ENCODE data around the gene FAM187B. TPM values are rescaled to one million over a fixed set of nuclear protein-coding genes. Genes with fewer than 3 reads are reported as not detected.

Gene FAM187B
- total and polyA plus RNA-seq, 3 donors from 2014 or later = 18.4 to 105 (median 79.2) TPM

DNA sequence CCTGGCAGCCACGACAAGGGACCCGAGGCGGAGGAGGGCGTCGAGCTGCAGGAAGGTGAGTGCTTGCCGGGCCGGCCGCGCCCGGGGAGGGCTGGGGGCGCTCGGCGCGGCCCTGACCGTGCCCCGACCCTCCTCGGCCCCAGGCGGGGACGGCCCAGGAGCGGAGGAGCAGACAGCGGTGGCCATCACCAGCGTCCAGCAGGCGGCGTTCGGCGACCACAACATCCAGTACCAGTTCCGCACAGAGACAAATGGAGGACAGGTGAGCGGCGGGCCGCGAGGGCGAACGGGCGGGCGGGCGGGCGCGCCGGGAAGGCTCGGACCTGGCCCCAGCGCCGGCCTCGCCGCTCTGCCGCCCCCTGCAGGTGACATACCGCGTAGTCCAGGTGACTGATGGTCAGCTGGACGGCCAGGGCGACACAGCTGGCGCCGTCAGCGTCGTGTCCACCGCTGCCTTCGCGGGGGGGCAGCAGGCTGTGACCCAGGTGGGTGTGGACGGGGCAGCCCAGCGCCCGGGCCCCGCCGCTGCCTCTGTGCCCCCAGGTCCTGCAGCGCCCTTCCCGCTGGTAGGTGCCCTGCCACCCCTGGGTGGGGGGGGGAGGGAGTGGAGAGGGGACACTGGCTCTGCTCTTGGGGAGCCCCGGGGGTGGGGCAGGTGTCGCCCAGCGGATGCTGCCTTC lies 41.0 kb upstream of the FAM187B start:
- 0 to 3% methylated on average over 4 to 51 of the region's 66 CpGs for WGBS, 2 donors
- Histone ChIP-seq H3K4me3 (peak overlapping the region; percentile 62 to 82), H3K4me1 (peaks cover 32% of the 10 kb centered on the region), H3K27me3 (no peaks in the 10 kb centered on the region), H3K9me3 (no peaks in the 10 kb centered on the region), H3K36me3 (ENCODE audit: low read depth, missing control alignments) (no peaks in the 10 kb centered on the region), H3K27ac (peak overlapping the region; percentile 84 to 98)
- DNase-seq = peak; percentile 89
- intact Hi-C loops (cut with DNase I; ENCODE audit: low total_unique reads) = no loop called here
- no peak for TF ChIP-seq POLR2A (IDR thresholded peaks at IDR 0.05)
- TF ChIP-seq, protein P1, sequence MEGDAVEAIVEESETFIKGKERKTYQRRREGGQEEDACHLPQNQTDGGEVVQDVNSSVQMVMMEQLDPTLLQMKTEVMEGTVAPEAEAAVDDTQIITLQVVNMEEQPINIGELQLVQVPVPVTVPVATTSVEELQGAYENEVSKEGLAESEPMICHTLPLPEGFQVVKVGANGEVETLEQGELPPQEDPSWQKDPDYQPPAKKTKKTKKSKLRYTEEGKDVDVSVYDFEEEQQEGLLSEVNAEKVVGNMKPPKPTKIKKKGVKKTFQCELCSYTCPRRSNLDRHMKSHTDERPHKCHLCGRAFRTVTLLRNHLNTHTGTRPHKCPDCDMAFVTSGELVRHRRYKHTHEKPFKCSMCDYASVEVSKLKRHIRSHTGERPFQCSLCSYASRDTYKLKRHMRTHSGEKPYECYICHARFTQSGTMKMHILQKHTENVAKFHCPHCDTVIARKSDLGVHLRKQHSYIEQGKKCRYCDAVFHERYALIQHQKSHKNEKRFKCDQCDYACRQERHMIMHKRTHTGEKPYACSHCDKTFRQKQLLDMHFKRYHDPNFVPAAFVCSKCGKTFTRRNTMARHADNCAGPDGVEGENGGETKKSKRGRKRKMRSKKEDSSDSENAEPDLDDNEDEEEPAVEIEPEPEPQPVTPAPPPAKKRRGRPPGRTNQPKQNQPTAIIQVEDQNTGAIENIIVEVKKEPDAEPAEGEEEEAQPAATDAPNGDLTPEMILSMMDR (IDR thresholded peaks at IDR 0.05) = peak; percentile 43 to 78 (median 72)

DNA sequence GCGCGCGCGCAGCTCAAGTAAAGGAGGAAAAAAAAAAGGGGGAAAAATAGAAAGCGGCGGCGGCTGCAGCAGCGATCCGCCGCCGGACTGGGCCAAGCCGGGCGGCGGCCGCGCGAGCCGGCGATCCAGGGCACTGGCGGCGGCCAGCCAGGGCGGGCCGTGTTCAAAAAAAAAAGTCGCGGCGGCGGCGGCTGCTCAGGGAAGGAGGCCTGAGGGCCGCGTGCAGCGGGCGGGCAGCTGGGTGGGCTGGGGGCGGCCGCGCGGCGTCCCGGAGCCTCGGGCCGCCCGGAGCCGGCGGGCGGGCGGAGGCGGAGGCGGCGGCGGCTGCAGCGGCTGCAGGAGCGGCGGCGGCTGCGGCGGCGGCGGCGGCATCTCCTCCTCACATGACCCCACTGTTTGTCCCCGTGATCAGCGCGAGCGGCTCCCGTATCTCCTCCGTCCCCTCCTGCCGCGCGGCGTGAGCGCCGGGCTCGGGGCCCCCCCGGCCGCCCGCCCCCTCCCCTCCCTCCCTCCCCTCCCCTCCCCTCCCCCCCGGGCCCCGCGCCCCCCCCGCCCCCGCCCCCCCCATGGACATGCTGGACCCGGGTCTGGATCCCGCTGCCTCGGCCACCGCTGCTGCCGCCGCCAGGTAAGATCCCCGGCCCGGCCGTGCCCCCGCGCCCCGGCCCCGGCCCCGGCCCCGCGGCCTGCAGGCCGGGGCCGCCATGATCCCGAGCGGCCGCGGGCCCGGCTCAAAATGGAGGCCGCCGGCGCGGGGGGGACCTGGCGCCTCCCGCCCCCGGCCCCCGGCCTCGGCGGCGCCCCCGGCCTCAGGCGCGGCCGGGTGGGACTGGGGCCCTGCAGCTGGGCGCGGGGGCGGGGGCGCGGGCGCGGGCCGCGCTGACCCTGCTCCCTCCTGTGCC lies 40.2 kb upstream of the FAM187B start, which contains the start of gene USF2:
Gene USF2 (plus strand): TSS at position 427 of the 902 bp plus-strand sequence. CDS start 140 bp downstream, at position 567.
- Histone ChIP-seq H3K4me1 (peaks cover 32% of the 10 kb centered on the region), H3K27ac (peak within 1 kb of the TSS; percentile 84 to 98)
- intact Hi-C loops (cut with DNase I; ENCODE audit: low total_unique reads) = no loop called here

DNA sequence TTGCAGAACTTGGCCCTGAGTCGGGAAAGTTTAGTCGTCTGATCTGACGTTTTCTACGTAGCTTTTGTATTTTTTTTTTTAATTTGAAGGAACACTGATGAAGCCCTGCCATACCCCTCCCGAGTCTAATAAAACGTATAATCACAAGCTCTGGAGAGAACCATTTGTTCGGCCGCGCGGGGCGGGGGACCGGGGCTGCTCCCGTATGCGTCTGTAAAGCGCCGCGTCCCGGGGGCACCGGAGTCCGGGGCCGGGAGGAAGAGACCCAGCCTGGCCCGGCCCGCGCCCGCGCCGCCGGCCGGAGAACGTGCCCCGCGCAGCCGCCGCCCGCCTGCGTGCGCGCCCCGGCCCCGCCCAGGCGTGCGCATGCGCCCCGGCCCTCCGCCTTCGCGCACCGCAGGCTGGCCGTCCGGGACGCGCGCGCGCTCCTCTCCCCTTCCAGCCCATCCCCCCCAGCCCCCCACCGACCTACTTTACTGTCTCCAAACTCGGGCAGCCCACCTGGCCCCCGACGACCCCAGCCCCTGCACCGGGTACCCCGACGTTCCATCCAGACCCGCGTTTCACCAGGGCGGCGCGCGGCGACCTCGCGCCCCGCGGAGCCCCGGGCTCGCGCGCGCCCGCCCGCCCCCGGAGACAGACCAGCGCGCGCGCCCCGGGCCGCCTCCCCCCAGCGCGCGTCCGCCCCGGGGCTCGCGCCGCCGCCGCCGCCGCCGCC lies 39.4 kb upstream of the FAM187B start:
- Histone ChIP-seq H3K27ac (peak overlapping the region; percentile 68 to 98), H3K27me3 (no peaks in the 10 kb centered on the region), H3K36me3 (ENCODE audit: low read depth, missing control alignments) (no peaks in the 10 kb centered on the region), H3K4me1 (peaks cover 32% of the 10 kb centered on the region), H3K9me3 (no peaks in the 10 kb centered on the region), H3K4me3 (peak overlapping the region; percentile 82)
- no peak for TF ChIP-seq POLR2A (IDR thresholded peaks at IDR 0.05)
- TF ChIP-seq, protein P1 (IDR thresholded peaks at IDR 0.05) = no peak
- peak; percentile 69 for DNase-seq
- intact Hi-C loops (cut with DNase I; ENCODE audit: low total_unique reads) = no loop called here
- 0 to 1% methylated on average over 12 to 65 of the region's 100 CpGs for WGBS, 2 donors

More for the DNA sequence above, 40.2 kb upstream of the FAM187B start, which contains the start of gene USF2:
- H3K9me3 ChIP-seq = no peaks in the 10 kb centered on the region
- no peak for TF ChIP-seq POLR2A (IDR thresholded peaks at IDR 0.05)
- TF ChIP-seq, protein P1 (IDR thresholded peaks at IDR 0.05) = no peak
- H3K4me3 ChIP-seq = peak within 1 kb of the TSS; percentile 82
- WGBS, 2 donors = 0 to 1% methylated on average over 25 to 78 of the region's 126 CpGs
- H3K36me3 ChIP-seq (ENCODE audit: low read depth, missing control alignments) = no peaks in the 10 kb centered on the region
- peak; percentile 84 for DNase-seq
- no peaks in the 10 kb centered on the region for H3K27me3 ChIP-seq

- WGBS, 2 donors = 0 to 1% methylated on average over 17 to 40 of the region's 40 CpGs
Measured at GRCh38 chr19:35267353-35267817, 38.8 kb upstream of the FAM187B start.

More at GRCh38 chr19:35267353-35267817, 38.8 kb upstream of the FAM187B start:
- H3K4me1 ChIP-seq = peaks cover 32% of the 10 kb centered on the region
- H3K27me3 ChIP-seq = no peaks in the 10 kb centered on the region
- peak; percentile 68 for DNase-seq
- H3K27ac ChIP-seq = peak overlapping the region; percentile 68 to 98
- no peaks in the 10 kb centered on the region for H3K36me3 ChIP-seq (ENCODE audit: low read depth, missing control alignments)
- H3K9me3 ChIP-seq = no peaks in the 10 kb centered on the region
- intact Hi-C loops (cut with DNase I; ENCODE audit: low total_unique reads) = no loop called here
- TF ChIP-seq, protein P1 (IDR thresholded peaks at IDR 0.05) = no peak
- no peak for TF ChIP-seq POLR2A (IDR thresholded peaks at IDR 0.05)
- peak overlapping the region; percentile 82 for H3K4me3 ChIP-seq
